Fibroblast of upper back skin (primary cell): ENCODE measurements around the gene INPP4B.
A peak's percentile ranks its signal among the peaks of the same experiment; 100 is the strongest.
"Not testable (repeated sequence)": the region's sequence is repeated elsewhere in the genome, so short reads cannot be mapped to it uniquely, and the experiment has no call there.

Experiments
- DNase-seq: peaks from one replicate; pipeline ENCODE4 v3.0.0-alpha.2; 2013

Gene INPP4B

GRCh38 chr4:142406499-142406835 is 439.6 kb downstream of the INPP4B start:
- no peak for DNase-seq

- DNase-seq, result peak; percentile 80
Observed at GRCh38 chr4:142405695-142406498, 440.2 kb downstream of the INPP4B start.

- peak; percentile 74 for DNase-seq
Observed at GRCh38 chr4:142405021-142405694, 440.9 kb downstream of the INPP4B start.

DNA sequence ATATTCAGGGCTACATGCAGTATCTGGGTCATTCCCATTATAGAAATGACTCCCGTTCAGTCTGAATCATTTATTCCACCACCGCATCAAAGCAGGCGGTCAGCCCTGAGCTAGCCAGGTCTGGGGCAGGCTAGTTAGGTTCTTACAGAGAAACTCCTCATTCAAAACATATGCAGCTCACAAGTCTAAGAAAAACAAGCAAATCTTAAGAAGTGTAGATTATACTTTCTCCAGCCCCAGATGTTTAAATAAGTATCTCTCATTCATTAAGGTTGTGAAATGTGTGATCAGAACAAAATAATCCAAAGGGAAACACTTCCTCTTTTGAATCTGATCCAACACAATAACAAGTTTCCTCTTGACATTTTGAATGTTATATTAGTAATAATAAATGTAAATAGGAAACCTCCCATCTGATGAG is 441.9 kb downstream of the INPP4B start:
- peak; percentile 78 for DNase-seq

GRCh38 chr4:142402900-142403299 is 443.2 kb downstream of the INPP4B start:
- DNase-seq, result peak; percentile 34

GRCh38 chr4:142402156-142402555 is 443.9 kb downstream of the INPP4B start:
- peak; percentile 92 for DNase-seq

DNA sequence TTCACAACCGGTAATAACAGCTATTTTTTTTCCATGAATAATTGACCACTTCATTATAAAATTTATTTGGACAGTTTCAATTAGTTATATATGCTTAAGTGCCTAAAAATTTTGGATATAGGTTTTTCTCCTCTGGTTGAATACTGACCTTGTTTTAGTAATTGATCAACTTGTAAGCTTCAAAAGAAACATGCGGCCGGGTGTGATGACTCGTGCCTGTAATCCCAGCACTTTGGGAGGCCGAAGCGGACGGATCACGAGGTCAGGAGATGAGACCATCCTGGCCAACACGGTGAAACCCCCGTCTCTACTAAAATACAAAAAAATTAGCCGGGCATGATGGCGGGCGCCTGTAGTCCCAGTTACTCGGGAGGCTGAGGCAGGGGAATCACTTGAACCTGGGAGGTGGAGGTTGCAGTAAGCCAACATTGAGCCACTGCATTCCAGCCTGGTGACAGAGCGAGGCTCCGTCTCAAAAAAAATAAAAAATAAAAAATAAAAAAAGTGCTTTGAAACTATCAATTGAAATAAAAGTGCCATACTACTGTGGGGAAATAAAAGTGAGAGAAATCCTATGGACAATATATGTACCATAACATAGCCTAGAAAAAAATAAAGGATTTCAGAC is 448.6 kb downstream of the INPP4B start:
- DNase-seq, result not testable (repeated sequence)

DNA sequence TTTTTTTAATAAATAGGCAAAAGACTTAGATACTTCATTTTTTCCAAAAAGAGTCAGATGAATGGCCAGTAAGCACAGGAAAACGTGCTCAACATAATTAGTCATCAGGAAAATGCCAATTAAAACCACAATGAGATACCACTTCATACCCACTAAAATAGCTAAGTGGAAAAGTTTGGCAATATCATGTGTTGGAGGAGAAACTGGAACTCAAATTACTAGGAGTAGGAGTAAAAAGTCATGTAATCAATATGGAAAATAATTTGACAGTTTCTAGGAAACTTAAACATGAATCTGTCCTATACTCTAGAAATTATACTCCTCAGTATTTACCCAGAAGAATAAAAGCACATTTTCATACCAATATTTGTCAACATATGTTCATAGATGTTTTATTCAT is 449.8 kb downstream of the INPP4B start:
- peak; percentile 45 for DNase-seq

DNA sequence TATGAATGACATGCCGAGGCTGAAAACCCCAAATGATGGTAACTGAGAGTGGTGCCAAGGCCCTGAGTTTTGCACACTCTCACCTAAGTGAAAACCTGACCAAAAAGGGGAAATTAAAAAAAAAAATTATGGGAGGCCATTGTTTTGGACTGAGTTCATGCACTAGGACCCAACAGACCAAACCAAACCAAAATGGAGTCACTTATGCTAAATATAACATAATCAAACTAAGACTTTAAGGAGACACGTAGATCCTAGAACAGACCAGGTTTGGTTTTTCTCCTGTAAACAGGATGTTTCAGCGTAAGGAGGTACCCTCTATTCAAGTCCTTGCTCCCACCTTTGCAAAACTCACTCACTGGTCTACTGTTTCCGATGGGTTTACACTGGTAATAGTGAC is 453.0 kb downstream of the INPP4B start:
- DNase-seq, result no peak

DNA sequence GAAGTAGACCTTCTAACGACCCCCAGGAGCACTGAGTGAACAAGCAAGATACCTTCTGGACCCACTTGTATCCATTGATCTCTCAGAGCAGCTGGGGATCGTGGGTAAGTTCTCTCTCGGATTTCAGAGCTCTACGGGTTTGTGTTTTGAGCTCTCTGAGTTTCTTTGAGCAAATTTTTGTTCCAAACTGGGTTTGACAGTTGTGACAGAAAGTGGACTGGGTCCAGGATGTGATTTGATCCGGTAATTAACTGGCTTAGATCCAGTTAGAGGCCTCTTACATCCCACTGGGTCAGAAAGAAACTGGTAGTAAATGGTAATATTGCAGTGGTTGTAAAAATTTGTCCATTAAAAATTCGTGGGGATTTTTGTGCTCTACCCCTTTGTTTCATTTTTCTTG is 459.2 kb downstream of the INPP4B start:
- no peak for DNase-seq

DNA sequence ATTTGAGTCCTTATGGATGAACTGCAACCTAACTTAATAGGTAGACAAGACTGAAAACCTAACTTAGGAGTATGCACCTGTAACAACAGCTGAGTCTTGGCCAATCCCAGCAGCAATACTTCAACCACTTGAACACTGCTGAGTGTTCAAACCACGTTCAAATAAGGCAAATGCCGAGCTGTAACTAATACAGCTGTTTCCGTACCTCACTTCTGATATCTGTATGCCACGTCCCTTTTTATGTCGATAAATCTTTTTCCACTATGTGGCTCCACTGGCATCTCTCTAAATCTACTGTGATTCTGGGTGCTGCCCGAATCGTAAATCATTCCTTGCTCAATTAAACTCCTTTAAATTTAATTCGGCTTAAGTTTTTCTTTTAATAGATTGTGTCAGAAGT is 459.7 kb downstream of the INPP4B start:
- DNase-seq, result no peak

- no peak for DNase-seq
Observed at GRCh38 chr4:142383800-142384470, 462.2 kb downstream of the INPP4B start.

GRCh38 chr4:142383354-142383753 is 462.7 kb downstream of the INPP4B start:
- no peak for DNase-seq

DNA sequence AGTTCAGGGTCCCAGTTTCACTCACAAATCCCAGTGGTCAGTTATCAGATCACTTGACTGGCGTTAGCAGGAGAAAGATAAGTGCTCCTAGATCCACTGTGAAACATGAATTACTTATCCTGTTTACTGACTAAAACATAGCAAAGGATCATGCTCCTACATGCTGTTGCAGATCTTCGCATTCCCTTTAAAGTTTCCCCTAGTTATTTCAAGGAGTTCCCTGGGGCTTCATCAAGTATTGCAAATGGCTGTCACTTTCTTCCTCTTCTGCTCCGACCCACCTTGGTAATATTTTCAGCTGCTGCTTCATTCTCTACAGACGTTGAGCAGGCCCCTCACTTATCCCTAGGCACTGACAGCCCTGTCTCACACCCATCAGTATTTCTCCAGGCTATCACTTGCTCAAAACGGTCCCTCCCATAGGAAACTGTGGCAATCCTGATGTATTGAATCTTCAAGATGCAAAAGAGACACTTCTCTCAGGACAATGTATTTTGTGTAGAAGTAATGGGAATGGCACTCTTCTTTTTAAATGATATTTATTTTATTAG is 466.0 kb downstream of the INPP4B start:
- no peak for DNase-seq

GRCh38 chr4:142379277-142380051 is 466.6 kb downstream of the INPP4B start:
- DNase-seq, result peak; percentile 96

GRCh38 chr4:142378179-142378578 is 467.9 kb downstream of the INPP4B start:
- no peak for DNase-seq

DNA sequence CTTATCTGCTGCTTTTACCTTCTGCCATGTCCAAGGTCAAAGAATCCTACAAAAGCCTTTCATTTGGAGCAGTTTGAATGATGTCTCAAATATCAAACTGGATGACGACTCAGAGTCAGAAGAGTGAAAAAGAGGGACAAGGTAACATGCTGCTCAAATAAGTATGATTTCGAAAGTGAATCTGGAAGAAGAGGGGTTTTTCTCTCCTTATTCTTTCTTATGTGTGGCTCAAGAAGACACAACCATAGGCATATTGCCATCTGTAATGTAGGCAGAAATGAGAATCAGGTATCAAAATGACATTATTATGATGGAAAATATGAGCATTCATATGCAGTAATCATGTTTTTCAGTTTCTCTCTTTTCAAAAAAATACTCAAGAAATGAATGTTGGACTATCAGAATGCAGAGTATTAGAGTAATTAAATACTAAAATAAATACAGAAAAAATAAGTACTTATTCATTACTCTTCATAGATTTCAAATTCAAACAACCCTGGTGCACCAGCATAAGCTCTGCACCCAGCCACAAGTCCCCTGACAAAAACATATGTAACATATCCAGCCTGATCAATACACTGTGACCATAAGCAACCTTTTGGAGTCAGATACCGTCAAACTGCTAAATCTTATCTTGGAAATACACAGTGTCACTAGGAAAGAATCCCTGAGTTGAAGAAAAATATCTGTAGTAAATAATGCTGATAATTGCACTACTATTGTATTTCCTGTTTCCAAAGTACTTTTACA is 468.6 kb downstream of the INPP4B start:
- DNase-seq, result no peak

- DNase-seq, result no peak
Observed at GRCh38 chr4:142376204-142376603, 469.9 kb downstream of the INPP4B start.

GRCh38 chr4:142373610-142374009 is 472.5 kb downstream of the INPP4B start:
- DNase-seq, result no peak

DNA sequence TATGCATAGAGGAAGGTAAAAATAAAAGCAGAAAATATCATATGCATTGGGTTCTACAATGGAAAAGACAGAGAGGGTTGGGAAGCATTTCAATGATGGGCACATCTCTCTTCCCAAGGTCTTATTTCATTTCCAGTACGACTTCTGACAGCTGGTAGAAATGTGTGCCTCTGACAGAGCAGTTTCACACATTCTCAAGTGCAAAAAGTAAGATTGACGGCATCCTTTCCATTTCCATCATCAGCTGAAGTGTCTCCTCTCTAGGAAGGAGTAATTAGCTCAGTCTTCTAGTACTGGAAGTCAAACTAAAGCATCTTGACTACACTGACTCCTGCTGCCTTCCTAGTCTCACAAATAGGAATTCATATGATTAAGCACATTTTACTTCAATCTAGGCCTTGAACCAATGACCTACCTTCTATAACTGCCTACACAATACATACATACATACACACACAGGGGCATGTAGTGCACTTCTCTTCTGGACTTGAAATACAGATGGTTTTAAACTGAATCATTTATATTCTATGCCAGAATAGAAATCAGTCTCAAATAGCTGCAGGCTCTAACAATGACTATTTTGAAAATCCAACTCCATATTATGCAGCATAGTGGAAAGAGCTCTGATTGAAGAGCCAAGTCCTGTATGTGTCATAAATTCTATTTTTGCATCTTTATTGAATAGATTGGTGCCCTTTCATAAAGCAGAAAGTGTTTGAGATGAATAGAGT is 473.4 kb downstream of the INPP4B start:
- DNase-seq, result peak; percentile 69

- peak; percentile 74 for DNase-seq
Observed at GRCh38 chr4:142369141-142369540, 477.0 kb downstream of the INPP4B start.
